Fibroblast of the aortic adventitia (primary cell): Measurements from ENCODE around the gene FEM1C. TPM values are rescaled to one million over a fixed set of nuclear protein-coding genes. Genes with fewer than 3 reads are reported as not detected.
A peak's percentile ranks its signal among the peaks of the same experiment; 100 is the strongest.

Source experiments
- DNase-seq: peaks from one replicate; pipeline ENCODE4 v3.0.0-alpha.2; 2010; ENCODE audit warnings: low read depth
- H3K4me3 ChIP-seq: 2 replicates; pipeline ENCODE4 v1.5.1; 2011; ENCODE audit warnings: low read depth, mild to moderate bottlenecking, control low read depth, low read length, moderate library complexity
- CTCF ChIP-seq: IDR thresholded peaks from 2 replicates; pipeline ENCODE4 v1.5.1; 2011; ENCODE audit warnings: mild to moderate bottlenecking, low read length, control low read depth, inconsistent platforms; ENCODE audit not compliant: insufficient read depth
- total RNA-seq: library from RNA; depleted of rRNA; stranded (reverse); fragments of >200 nt; gene quantifications from 2 replicates; pipeline ENCODE4 v1.2.3, GENCODE V29; 2012; ENCODE audit warnings: low replicate concordance

The FEM1C gene, protein sequence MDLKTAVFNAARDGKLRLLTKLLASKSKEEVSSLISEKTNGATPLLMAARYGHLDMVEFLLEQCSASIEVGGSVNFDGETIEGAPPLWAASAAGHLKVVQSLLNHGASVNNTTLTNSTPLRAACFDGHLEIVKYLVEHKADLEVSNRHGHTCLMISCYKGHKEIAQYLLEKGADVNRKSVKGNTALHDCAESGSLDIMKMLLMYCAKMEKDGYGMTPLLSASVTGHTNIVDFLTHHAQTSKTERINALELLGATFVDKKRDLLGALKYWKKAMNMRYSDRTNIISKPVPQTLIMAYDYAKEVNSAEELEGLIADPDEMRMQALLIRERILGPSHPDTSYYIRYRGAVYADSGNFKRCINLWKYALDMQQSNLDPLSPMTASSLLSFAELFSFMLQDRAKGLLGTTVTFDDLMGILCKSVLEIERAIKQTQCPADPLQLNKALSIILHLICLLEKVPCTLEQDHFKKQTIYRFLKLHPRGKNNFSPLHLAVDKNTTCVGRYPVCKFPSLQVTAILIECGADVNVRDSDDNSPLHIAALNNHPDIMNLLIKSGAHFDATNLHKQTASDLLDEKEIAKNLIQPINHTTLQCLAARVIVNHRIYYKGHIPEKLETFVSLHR
- 9.4 and 31.7 TPM in 2 replicates for total RNA-seq

DNA sequence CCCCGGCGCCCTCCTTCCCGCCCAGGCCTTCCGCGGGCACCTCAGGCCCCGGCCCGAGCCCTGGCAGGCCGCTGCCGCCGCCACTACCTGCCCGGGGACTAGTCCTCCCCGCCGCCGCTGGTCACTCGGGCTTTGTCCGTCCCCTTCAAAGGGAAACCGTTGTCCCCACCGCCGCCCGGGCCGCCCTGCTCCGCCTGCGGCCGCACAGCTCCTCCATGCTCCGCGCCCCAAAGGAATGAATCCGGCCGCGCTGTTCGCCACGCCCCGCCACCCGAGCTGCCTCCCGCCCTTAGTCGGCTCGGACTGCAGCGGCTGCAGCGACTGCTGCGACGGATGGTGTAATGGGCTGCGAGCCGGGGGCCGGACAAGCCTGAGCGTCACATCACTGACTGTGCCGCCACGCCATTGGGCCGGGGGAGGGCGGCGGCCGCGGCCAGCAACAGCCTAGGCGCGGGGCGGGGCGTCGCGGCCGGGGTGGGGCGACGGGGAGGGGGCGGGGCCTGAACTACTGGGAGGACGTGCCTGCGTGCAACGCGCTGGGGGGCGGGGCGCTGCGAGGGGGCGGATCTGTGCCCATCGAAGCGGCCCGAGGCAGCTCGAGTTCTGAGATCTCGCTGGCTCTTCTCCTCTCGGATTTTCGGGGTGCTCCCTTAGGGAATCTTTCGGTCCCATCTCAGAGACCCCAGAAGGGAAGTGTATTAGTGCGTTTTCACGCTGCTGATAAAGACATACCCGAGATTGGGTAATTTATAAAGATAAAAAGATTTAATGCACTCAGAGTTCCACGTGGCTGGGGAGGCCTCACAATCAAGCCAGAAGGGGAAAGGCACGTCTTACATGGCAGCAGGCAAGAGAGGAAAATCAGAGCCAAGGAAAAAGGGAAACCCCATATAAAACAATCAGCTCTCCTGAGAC lies at the start of gene FEM1C:
Gene FEM1C, minus strand, starts transcription at position 340 of the 915 bp plus-strand sequence. CDS start 1,282 bp downstream, outside the sequence.
- TF ChIP-seq CTCF = no peak
- peak; percentile 96 for DNase-seq
- peak within 1 kb of the TSS; percentile 85 for H3K4me3 ChIP-seq

GRCh38 chr5:115589043-115589442 lies 44.5 kb upstream of the FEM1C start:
- H3K4me3 ChIP-seq = no peak overlapping the region
- TF ChIP-seq CTCF = no peak
- peak; percentile 27 for DNase-seq

DNA sequence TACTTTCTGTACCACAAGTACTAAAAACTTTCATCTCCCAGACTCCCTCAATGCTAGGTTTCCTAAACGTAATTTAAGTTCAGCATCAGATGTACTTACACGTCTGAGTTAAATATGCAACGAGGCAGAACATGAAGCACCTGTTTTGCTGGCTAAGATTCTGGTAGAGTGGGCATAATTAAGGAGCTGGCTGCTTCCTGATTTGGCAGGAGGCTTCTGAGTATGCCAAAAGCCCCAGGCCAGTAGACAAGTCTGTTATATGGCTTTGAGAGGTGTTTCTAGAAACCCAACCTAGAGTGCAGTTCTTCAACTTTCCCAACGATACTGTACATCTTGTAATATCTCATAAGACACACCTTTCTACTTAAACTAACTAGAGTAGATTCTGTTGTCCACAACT lies 44.1 kb upstream of the FEM1C start:
- TF ChIP-seq CTCF = no peak
- no peak for DNase-seq
- H3K4me3 ChIP-seq = no peak overlapping the region

DNA sequence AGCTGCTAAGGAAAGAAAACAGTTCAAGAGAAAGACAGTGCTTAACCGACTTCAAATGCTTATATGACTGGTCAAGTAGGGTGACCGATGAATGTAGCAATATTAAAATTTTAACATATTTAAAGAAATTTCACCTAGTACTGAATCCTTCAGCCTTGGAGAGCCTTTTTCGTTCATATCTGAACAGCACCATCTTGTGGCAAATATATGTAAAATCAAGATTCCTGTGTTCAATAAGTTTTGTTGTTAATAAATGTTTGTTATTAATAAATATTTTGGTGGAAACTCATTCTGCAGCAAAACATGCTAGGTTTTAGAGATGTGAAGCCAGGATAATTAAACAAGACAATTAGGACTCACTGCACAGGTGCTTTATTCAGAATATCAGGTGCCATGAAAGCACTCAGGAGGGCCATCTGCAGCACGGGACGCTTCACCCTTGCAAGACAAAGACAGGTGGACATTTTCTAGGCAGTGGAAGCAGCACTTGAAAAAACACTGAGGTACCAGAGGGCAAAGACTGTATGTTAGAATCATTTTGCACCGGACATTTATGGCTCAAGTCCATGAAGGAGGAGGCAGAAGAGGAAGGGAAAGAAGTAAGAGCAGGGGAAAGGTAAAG lies 42.1 kb upstream of the FEM1C start:
- DNase-seq = peak; percentile 71
- peak; percentile 27 for TF ChIP-seq CTCF
- no peak overlapping the region for H3K4me3 ChIP-seq

DNA sequence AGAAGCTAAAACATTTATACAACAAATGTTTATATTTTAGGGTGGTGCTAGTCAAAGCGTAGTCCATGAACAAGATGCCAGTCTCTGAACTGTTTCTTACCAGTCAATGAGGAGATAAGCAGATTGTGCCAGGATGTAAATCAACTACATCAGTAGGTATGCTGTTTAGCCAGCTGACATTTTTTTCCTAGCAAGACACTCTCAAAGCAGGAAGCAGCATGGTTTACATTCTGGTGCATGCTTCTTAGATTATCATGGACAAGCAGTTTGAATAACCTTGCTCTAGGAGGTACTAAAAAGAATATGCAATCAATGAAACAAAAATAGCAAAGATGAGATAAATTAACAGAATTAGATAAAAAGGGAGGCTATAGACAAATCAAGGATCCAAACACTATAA lies 40.7 kb upstream of the FEM1C start:
- no peak overlapping the region for H3K4me3 ChIP-seq
- no peak for DNase-seq
- TF ChIP-seq CTCF = no peak

DNA sequence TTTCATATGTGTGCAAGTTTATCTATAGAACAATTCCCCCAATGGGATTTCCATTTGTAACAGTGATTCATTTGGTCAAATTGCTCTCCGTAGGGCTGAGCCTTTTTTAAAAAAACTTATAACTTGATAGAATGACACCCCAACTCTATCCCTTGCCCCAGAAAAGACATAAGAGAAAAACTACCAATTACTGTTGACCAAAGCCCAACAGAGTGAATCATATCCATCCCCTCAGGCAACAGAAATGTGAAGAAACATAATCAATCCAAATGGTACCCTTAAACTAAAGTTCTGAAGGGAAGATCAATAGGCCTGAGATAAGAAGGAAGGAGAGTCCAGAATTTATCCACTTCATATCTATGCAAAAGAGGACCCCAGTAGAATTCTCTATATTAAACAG lies 39.9 kb upstream of the FEM1C start:
- H3K4me3 ChIP-seq = no peak overlapping the region
- TF ChIP-seq CTCF = no peak
- DNase-seq = no peak
